Measurements from ENCODE around the gene CELF2. TPM values are rescaled to one million over a fixed set of nuclear protein-coding genes. Genes with fewer than 3 reads are reported as not detected.

Gene CELF2
- total RNA-seq, 1 experiment from 2014 or later = not detected

DNA sequence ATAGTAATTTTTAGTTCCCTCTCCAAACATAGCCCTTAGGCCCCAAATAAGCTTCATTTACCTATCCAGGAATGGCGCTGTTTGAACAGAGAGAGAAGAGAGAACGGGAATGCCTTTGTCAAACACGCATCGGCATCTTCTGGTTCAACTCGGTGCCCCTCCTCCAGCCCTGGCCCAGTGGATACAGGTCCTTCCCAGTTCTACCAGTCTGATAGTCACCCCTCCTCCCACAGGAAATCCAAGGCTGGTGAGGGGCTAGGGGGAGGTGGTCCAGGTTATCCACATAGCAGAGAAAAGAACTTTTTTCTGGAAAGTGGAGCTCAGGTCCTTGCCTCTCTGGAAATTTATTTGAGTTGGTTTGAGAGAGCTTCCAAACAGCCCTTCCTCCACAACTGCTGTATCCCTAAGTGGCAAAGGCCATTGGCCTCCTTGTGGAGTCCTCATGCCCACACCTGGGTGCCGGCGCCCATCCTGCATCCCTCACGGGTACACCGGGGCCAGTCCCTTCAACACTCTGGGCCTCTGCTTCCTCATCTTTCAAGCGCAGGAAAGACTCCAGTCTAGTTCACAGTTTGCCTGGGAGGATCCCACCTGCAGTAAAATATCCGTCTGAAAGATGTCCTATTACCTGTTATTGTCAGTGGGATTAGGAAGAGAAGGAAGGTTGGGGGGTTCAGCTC lies 287.4 kb downstream of the CELF2 start:
- peaks cover 5% of the 10 kb centered on the region for H3K27me3 ChIP-seq (replicated peaks; ENCODE audit: insufficient read depth, low read depth, low read length, poor library complexity)
- H3K9me3 ChIP-seq (ENCODE audit: low read depth, low read length, poor library complexity, severe bottlenecking) = no peaks in the 10 kb centered on the region
- ChIA-PET POLR2A (ENCODE audit: low non-redundant PET) (no interaction called here), CTCF (no interaction called here)
- no peak for DNase-seq (ENCODE audit: low spot score)
- no peaks in the 10 kb centered on the region for H3K36me3 ChIP-seq (ENCODE audit: insufficient read depth, low read length, poor library complexity, severe bottlenecking)
- intact Hi-C loops (cut with micrococcal nuclease; ENCODE audit: unreplicated experiment) = no loop called here
- H3K27ac ChIP-seq (ENCODE audit: low read depth, low read length, poor library complexity, severe bottlenecking) = no peak overlapping the region
- H3K4me3 ChIP-seq (ENCODE audit: low read depth, low read length, poor library complexity, severe bottlenecking) = no peak overlapping the region
- BruUV-seq (replicated peaks) = no TSS peak
- H3K4me1 ChIP-seq (ENCODE audit: insufficient read depth, low read length, poor library complexity, severe bottlenecking) = no peaks in the 10 kb centered on the region
- TF ChIP-seq, protein P1, sequence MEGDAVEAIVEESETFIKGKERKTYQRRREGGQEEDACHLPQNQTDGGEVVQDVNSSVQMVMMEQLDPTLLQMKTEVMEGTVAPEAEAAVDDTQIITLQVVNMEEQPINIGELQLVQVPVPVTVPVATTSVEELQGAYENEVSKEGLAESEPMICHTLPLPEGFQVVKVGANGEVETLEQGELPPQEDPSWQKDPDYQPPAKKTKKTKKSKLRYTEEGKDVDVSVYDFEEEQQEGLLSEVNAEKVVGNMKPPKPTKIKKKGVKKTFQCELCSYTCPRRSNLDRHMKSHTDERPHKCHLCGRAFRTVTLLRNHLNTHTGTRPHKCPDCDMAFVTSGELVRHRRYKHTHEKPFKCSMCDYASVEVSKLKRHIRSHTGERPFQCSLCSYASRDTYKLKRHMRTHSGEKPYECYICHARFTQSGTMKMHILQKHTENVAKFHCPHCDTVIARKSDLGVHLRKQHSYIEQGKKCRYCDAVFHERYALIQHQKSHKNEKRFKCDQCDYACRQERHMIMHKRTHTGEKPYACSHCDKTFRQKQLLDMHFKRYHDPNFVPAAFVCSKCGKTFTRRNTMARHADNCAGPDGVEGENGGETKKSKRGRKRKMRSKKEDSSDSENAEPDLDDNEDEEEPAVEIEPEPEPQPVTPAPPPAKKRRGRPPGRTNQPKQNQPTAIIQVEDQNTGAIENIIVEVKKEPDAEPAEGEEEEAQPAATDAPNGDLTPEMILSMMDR (conservative IDR thresholded peaks at IDR 0.05; ENCODE audit: low read depth, low read length) = no peak
- no peak for TF ChIP-seq EZH2 (IDR thresholded peaks at IDR 0.05; ENCODE audit: borderline replicate concordance, low read depth, low read length, poor library complexity, severe bottlenecking)

- intact Hi-C loops (cut with micrococcal nuclease; ENCODE audit: unreplicated experiment) = no loop called here
- CTCF ChIA-PET = no interaction called here
- TF ChIP-seq, protein P1 (conservative IDR thresholded peaks at IDR 0.05; ENCODE audit: low read depth, low read length) = no peak
- TF ChIP-seq EZH2 (IDR thresholded peaks at IDR 0.05; ENCODE audit: borderline replicate concordance, low read depth, low read length, poor library complexity, severe bottlenecking) = no peak
- Histone ChIP-seq H3K27me3 (replicated peaks; ENCODE audit: insufficient read depth, low read depth, low read length, poor library complexity) (peaks cover 5% of the 10 kb centered on the region), H3K36me3 (ENCODE audit: insufficient read depth, low read length, poor library complexity, severe bottlenecking) (no peaks in the 10 kb centered on the region), H3K27ac (ENCODE audit: low read depth, low read length, poor library complexity, severe bottlenecking) (no peak overlapping the region), H3K9me3 (ENCODE audit: low read depth, low read length, poor library complexity, severe bottlenecking) (no peaks in the 10 kb centered on the region), H3K4me1 (ENCODE audit: insufficient read depth, low read length, poor library complexity, severe bottlenecking) (no peaks in the 10 kb centered on the region), H3K4me3 (ENCODE audit: low read depth, low read length, poor library complexity, severe bottlenecking) (no peak overlapping the region)
- no TSS peak for BruUV-seq (replicated peaks)
- no peak for DNase-seq (ENCODE audit: low spot score)
- POLR2A ChIA-PET (ENCODE audit: low non-redundant PET) = no interaction called here
These were observed 288.3 kb downstream of the CELF2 start for GRCh38 chr10:11305825-11306593.

DNA sequence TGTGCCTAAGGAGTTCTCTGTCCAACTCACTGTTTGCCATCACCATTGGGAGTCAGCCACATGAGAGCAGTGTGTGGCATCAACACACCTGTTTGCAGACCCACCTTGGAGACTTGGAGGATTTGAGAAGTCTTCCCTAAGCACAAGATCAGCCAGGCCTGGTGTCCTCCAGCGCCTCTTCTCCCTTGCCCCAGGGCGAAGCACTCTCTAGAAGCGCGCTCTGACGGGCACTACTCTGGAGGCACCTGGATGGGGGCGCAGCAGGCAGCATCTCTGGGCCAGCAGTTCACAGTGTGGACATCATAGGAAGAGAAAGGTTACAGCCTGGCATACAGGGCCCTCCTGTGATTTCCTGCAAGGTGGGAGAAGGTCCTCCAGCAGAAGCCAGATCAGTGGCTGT lies 289.3 kb downstream of the CELF2 start:
- H3K36me3 ChIP-seq (ENCODE audit: insufficient read depth, low read length, poor library complexity, severe bottlenecking) = no peaks in the 10 kb centered on the region
- intact Hi-C loops (cut with micrococcal nuclease; ENCODE audit: unreplicated experiment) = no loop called here
- no peak for TF ChIP-seq EZH2 (IDR thresholded peaks at IDR 0.05; ENCODE audit: borderline replicate concordance, low read depth, low read length, poor library complexity, severe bottlenecking)
- TF ChIP-seq, protein P1 (conservative IDR thresholded peaks at IDR 0.05; ENCODE audit: low read depth, low read length) = no peak
- POLR2A ChIA-PET (ENCODE audit: low non-redundant PET) = no interaction called here
- H3K4me3 ChIP-seq (ENCODE audit: low read depth, low read length, poor library complexity, severe bottlenecking) = no peak overlapping the region
- no TSS peak for BruUV-seq (replicated peaks)
- peaks cover 7% of the 10 kb centered on the region for H3K27me3 ChIP-seq (replicated peaks; ENCODE audit: insufficient read depth, low read depth, low read length, poor library complexity)
- DNase-seq (ENCODE audit: low spot score) = no peak
- CTCF ChIA-PET = no interaction called here
- no peak overlapping the region for H3K27ac ChIP-seq (ENCODE audit: low read depth, low read length, poor library complexity, severe bottlenecking)
- H3K9me3 ChIP-seq (ENCODE audit: low read depth, low read length, poor library complexity, severe bottlenecking) = no peaks in the 10 kb centered on the region
- H3K4me1 ChIP-seq (ENCODE audit: insufficient read depth, low read length, poor library complexity, severe bottlenecking) = no peaks in the 10 kb centered on the region
